ENCODE data around the gene CBLC.

The CBLC gene

GRCh38 chr19:44777715-44778347, at the start of gene CBLC:
Gene CBLC (plus strand): TSS chr19:44777890. CDS start chr19:44777932, 42 bp downstream.
- no peak for DNase-seq

DNA sequence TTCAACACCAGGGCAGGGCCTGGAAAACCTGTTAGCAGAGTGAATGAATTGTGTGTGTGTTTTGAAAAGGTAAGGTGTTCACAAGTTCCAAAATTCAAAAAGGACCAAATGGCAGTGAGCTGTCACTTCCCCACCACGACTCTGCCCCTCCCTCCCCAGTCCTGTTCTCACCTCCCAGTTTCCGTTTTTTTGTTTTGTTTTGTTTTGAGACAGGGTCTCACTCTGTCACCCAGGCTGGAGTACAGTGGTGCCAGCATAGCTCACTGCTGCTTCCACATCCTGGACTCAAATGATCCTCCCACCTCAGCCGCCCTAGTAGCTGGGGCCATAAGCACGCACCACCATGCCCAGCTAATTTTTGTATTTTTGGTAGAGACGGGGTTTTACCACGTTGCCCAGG, 49.5 kb upstream of the CBLC start:
- no peak for DNase-seq

DNA sequence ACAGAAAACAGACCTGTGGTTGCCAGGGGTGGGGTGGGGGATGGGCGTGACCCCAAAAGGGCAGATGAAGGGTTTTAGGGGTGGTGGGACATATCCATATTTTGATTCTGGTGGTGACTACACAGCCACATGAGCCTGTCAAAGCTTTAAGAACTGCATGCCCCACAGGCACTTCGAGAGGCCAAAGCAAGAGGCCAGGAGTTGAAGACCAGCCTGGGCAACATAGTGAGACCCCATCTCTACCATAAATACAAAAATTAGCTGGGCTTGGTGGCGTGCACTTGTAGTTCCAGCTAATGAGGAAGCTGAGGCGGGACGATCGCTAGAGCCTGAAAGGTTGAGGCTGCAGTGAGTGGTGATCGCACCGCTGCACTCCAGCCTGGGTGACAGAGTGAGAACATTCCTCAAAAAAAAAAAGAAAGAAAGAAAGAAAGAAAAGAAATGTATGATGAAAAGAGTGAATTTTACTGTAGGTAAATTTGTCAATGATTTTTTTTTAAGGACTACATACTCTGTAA, 48.1 kb upstream of the CBLC start:
- DNase-seq, result no peak

- DNase-seq, result no peak
These were observed 46.6 kb upstream of the CBLC start for GRCh38 chr19:44731081-44731480.

GRCh38 chr19:44731622-44732021, 46.1 kb upstream of the CBLC start:
- DNase-seq, result no peak

DNA sequence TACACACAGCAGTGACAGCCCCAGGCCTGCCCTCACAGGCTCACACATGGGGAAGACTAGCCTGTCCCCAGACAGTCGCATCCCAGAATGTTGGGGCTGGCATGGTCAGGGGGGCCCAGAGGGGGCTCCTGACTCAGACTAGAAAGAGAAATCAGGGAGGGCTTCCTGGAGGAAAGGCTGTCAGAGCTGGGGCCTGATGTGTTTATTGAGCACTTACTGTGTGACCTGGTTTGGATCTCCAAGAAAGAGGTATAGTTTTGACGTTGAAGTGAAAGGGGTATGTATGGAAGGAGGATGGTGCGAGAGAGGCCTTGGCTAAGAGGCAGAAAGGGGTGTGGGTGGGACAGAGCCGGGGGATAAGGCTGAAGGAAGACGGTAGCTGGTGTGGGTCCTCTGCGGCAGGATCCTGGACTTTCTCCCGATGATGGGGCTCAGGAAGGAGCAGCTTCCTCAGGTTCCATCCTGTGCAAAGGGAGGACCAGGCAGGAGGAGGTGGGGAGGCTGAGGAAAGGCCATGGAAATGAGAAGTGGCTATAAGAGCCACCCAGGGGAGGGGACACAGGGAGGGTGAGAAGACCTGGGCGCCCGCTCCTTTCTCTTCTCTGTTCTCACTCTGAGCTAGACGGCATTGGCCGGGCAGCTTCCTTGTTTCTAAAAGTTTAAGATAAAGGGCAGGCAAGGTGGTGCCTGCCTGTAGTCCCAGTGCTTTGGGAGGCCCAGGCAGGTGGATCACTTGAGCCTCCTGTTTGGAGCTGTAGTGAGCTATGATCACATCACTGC, 45.3 kb upstream of the CBLC start:
- DNase-seq, result no peak

- DNase-seq, result no peak
These were observed 43.3 kb upstream of the CBLC start for GRCh38 chr19:44734357-44734756.

- DNase-seq, result no peak
These were observed 42.7 kb upstream of the CBLC start for GRCh38 chr19:44735011-44735410.

DNA sequence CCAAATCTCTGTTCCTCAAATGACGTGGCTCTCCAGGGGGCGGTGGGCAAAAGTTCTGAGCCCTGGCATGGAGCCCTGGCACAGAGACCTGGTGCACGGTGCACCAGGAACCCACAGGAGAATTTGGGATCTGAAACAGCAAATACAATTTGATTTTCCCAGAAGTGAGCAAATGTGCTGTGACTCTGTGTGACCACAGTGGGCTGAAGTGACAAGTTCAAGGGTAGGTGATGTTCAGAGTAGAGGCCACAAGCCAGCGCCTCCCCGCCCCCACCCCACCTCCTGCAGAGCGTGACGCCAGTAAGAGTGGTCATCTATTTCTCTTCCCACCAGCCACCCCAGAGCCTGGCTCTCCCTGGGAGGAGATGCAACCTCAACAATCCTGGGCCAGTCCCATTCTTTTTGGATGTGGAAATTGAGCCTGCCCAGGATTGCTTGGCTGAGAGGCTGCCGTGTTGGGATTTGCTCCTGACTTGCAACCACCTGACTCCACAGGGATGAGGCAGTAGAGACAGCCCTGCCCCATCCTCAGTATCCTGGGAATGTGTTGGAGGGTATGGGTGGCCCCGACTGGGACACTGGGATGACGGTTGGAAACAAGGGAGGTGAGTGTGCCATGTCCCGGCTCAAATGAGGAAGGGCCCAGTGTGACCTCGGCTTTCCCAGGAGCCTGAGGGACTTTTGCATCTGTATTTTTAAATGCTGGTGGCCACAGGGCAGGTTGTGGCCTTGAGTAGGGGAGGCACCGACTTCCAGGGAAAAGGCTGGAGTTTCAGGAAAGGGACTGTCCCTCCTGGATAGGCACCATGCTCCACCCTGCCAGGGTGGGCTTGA, 40.2 kb upstream of the CBLC start:
- DNase-seq, result no peak

DNA sequence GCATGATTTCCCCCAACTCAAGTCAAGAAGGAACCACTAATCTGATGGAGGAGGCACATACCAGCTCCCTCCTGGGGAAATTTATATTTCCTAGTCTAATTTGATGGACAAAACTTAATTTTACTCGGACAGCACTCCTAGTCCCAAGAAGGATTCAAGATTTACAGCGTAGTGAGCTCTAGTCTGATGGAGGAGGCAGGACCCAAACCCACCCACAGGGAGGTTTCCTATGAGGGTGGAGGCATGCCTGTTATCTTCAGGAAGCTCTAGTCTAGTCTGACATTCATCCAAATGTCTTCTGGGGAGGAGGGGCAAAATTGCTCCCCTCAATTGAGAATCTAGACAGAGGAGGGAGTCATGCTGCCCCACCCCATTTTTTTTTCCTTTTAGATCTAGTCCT, 39.6 kb upstream of the CBLC start:
- DNase-seq, result no peak

GRCh38 chr19:44738603-44739558, 38.8 kb upstream of the CBLC start:
- DNase-seq, result no peak

GRCh38 chr19:44740351-44740824, 37.3 kb upstream of the CBLC start:
- no peak for DNase-seq

DNA sequence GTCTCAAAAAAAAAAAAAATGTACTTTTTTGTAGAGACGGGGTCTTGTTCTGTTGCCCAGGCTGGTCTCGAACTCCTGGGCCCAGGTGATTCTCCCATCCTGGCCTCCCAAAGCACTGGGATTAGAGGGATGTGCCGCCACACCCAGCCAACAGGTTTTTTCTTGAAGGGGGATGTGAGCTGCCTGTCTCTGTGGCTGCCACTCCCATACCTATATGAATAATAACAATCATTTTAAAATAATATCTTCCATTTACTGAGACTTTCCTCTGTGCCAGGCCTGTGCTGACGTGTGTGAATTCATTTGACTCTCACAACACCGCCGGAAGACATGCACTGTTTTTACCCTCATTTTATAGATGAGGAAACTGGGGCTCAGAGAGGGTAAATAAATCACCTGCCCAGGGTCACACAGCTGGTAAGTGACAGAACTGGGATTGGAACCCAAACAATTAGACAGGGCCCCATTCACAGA, 36.4 kb upstream of the CBLC start:
- DNase-seq, result no peak

GRCh38 chr19:44741841-44742329, 35.8 kb upstream of the CBLC start:
- no peak for DNase-seq

DNA sequence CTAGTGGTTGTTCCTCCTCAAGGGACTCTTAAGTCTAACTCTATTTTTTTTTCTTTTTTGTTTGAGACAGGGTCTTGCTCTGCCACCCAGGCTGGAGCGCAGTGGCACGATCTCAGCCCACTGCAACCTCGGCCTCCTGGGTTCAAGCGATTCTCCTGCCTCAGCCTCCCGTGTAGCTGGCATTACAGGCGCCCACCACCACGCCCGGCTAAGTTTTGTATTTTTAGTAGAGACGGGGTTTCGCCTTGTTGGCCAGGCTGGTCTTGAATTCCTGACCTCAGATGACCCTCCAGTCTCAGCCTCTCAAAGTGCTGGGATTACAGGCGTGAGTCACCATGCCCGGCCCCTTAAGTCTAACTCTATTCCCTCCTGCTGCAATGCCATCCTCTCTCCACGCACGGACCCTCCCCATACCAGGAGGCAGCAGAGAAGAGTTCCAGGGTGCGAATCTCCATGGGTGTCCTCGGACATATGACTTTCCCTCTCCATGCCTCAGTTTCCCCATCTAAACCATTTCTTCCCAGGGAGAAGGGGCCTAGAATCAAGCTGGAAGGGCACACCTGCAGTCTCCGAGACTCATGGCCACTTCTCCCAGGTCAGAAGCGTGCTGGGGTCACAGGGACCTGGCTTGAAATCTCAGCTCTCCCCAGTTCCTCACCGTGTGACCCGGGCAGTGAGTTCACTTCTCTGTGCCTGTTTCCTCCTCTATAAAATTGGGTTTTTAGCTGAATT, 35.2 kb upstream of the CBLC start:
- DNase-seq, result no peak

GRCh38 chr19:44744871-44745332, 32.8 kb upstream of the CBLC start:
- DNase-seq, result no peak

- no peak for DNase-seq
These were observed 32.3 kb upstream of the CBLC start for GRCh38 chr19:44745341-44745831.

DNA sequence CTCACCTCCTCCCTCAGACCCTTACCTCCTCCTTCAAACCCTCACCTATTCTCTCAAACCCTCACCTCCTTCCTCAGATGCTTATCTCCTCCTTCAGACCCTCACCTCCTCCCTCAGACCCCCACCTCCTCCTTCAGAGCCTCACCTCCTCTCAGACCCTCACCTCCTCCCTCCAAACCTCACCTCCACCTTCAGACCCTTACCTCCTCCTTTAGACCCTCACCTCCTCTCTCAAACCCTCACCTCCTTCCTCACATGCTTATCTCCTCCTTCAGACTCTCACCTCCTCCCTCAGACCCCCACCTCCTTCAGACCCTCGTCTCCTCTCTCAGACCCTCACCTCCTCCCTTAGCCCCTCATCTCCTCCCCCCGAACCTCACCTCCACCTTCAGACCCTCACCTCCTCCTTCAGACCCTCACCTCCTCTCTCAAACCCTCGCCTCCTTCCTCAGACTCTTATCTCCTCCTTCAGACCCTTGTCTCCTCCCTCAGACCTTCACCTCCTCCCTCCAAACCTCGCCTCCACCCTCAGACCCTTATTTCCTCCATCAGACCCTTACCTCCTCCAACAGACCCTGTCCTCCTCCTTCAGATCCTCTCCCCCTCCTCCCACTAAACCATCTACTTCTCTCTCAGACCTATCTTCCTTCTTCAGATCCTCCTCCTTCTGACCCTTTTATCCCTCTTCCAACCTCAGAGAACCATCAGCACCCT, 31.6 kb upstream of the CBLC start:
- DNase-seq, result no peak

DNA sequence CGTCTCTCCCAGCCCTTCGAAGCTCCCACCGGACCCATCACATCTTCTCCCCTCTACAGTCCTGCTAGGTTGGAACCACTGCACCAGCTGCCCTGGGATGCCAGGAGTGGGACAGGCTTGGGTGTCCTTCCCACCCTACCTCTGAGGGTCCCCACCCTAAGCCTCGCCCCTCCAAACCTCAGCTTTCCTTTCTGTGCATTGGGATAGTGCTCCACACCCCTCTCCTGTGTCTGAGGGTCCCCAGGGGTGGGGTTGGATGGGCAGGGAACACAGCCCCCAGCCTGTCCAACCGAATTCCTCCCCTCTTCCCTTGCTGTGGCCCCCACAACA, 31.1 kb upstream of the CBLC start:
- no peak for DNase-seq

All from activated CD4-positive, alpha-beta T cell treated with anti-CD3 and anti-CD28 coated beads, Interleukin-2, amount 50 U/mL, for 4 hours (primary cell).